ENCODE measurements around the gene PLCL1.

GRCh38 chr2:198161151-198161550, 356.8 kb downstream of the PLCL1 start:
- TF ChIP-seq CTCF (conservative IDR thresholded peaks at IDR 0.05) (no peak), ZFX (IDR thresholded peaks at IDR 0.05) (no peak)
